ENCODE results near the gene STOML1.

Gene STOML1

GRCh38 chr15:73945130-73945508 lies 47.0 kb downstream of the STOML1 start:
- Histone ChIP-seq H3K27ac (peak overlapping the region in 1 of 2 donors; percentile 68), H3K4me3 (no peak overlapping the region)
- TF ChIP-seq CTCF (IDR thresholded peaks at IDR 0.05): no peak
- DNase-seq (ENCODE audit: low spot score): no peak

GRCh38 chr15:73944161-73945129 lies 47.6 kb downstream of the STOML1 start:
- Histone ChIP-seq H3K27ac (peak overlapping the region; percentile 32 to 68), H3K4me3 (no peak overlapping the region)
- TF ChIP-seq CTCF (IDR thresholded peaks at IDR 0.05): no peak
- no peak for DNase-seq (ENCODE audit: low spot score)

GRCh38 chr15:73942751-73943270 lies 49.3 kb downstream of the STOML1 start:
- H3K27ac ChIP-seq: peak overlapping the region; percentile 90 to 94
- no peak for TF ChIP-seq CTCF (IDR thresholded peaks at IDR 0.05)

GRCh38 chr15:73941871-73942635 lies 50.0 kb downstream of the STOML1 start:
- no peak for DNase-seq (ENCODE audit: low spot score)
- peak overlapping the region; percentile 90 to 94 for H3K27ac ChIP-seq
- TF ChIP-seq CTCF (IDR thresholded peaks at IDR 0.05): no peak

More at GRCh38 chr15:73942751-73943270, 49.3 kb downstream of the STOML1 start:
- no peak for DNase-seq (ENCODE audit: low spot score)
- no peak overlapping the region for H3K4me3 ChIP-seq

GRCh38 chr15:73941449-73941848 lies 50.6 kb downstream of the STOML1 start:
- Histone ChIP-seq H3K27ac (peak overlapping the region; percentile 90 to 94), H3K4me3 (no peak overlapping the region)
- DNase-seq (ENCODE audit: low spot score): no peak
- TF ChIP-seq CTCF (IDR thresholded peaks at IDR 0.05): no peak

More at GRCh38 chr15:73941871-73942635, 50.0 kb downstream of the STOML1 start:
- H3K4me3 ChIP-seq: no peak overlapping the region

GRCh38 chr15:73941044-73941443 lies 51.1 kb downstream of the STOML1 start:
- peak; percentile 90 for DNase-seq (ENCODE audit: low spot score)
- no peak for TF ChIP-seq CTCF (IDR thresholded peaks at IDR 0.05)
- peak overlapping the region; percentile 90 to 94 for H3K27ac ChIP-seq

More at GRCh38 chr15:73941044-73941443, 51.1 kb downstream of the STOML1 start:
- peak overlapping the region; percentile 31 for H3K4me3 ChIP-seq
